Vagina (tissue), 2 donors: ENCODE results near the gene ELOVL6.

Experiments
- CTCF ChIP-seq, 3 experiments: fragments of 450-650 bp in 2 of 3; fragments of 200-600 bp in 1 of 3; sonication (generic) in 1 of 3; IDR thresholded peaks; one replicate each; pipeline ENCODE4 v1.5.1; 2017 to 2019; ENCODE audit warnings: antibody characterized with exemption in 3 of 3, mild to moderate bottlenecking in 2 of 3, moderate library complexity in 2 of 3
- POLR2A ChIP-seq, 2 donors: fragments of 450-650 bp; IDR thresholded peaks; one replicate each; pipeline ENCODE4 v1.6.1; 2017; ENCODE audit warnings: antibody characterized with exemption in 2 of 2, mild to moderate bottlenecking in 2 of 2, moderate library complexity in 2 of 2

- no peak for TF ChIP-seq CTCF (IDR thresholded peaks at IDR 0.05)
- no peak for TF ChIP-seq POLR2A (IDR thresholded peaks at IDR 0.05)
Observed at GRCh38 chr4:110190249-110190648, 8.2 kb downstream of the ELOVL6 start.
